SU-DHL-6 (cell line): ENCODE data around the gene PLPP7.
"Not testable (repeated sequence)": the region's sequence is repeated elsewhere in the genome, so short reads cannot be mapped to it uniquely, and the experiment has no call there.

ENCODE experiments used
- H2AFZ ChIP-seq: fragments of 200-600 bp; sonication (generic); 2 replicates; pipeline ENCODE4 v1.6.1; 2014; ENCODE audit warnings: low read depth, mild to moderate bottlenecking, moderate library complexity, mixed read lengths, antibody characterized with exemption, low read length; ENCODE audit not compliant: severe bottlenecking
- H3F3A ChIP-seq: fragments of 200-600 bp; shearing (Covaris generic); 2 replicates; pipeline ENCODE4 v1.6.0; 2016; ENCODE audit warnings: antibody characterized with exemption, mild to moderate bottlenecking; ENCODE audit not compliant: insufficient read depth
- H3K27ac ChIP-seq: fragments of 200-600 bp; sonication (generic); 2 replicates; pipeline ENCODE4 v1.5.1; 2016; ENCODE audit warnings: low read depth, mild to moderate bottlenecking, low read length, moderate library complexity, mixed read lengths
- H3K27me3 ChIP-seq: fragments of 200-600 bp; sonication (generic), shearing (Covaris generic); 2 replicates; pipeline ENCODE4 v1.6.0; 2014; ENCODE audit warnings: mild to moderate bottlenecking, low read length
- H3K36me3 ChIP-seq: fragments of 200-600 bp; sonication (generic); 2 replicates; pipeline ENCODE4 v1.6.1; 2014; ENCODE audit warnings: mild to moderate bottlenecking, low read length, mixed read lengths
- H3K4me2 ChIP-seq: fragments of 300-600, 200-600 bp; shearing (Covaris generic), sonication (generic); 2 replicates; pipeline ENCODE4 v1.6.0; 2014; ENCODE audit warnings: low read length, low read depth, mild to moderate bottlenecking; ENCODE audit not compliant: poor library complexity, severe bottlenecking
- H3K4me3 ChIP-seq: fragments of 200-600 bp; sonication (generic); 2 replicates; pipeline ENCODE4 v1.5.1; 2014; ENCODE audit warnings: antibody characterized with exemption, low read length, mild to moderate bottlenecking, mixed read lengths; ENCODE audit not compliant: insufficient read depth, poor library complexity, severe bottlenecking
- H3K79me2 ChIP-seq: fragments of 200-600 bp; sonication (generic); 2 replicates; pipeline ENCODE4 v1.6.1; 2014; ENCODE audit warnings: mild to moderate bottlenecking, low read length, moderate library complexity; ENCODE audit not compliant: insufficient read depth
- H3K9ac ChIP-seq: fragments of 200-600 bp; sonication (generic); 2 replicates; pipeline ENCODE4 v1.7.0; 2014; ENCODE audit warnings: mild to moderate bottlenecking, low read length
- H3K9me2 ChIP-seq: fragments of 200-600 bp; sonication (generic); replicated peaks from 2 replicates; pipeline ENCODE4 v1.6.1; 2014; ENCODE audit warnings: low read length; ENCODE audit not compliant: insufficient read depth
- H3K9me3 ChIP-seq: fragments of 200-600 bp; sonication (generic); 2 replicates; pipeline ENCODE4 v1.6.1; 2014; ENCODE audit warnings: low read length, mixed read lengths; ENCODE audit not compliant: insufficient read depth
- H4K20me1 ChIP-seq: fragments of 200-600 bp; sonication (generic); 2 replicates; pipeline ENCODE4 v1.6.1; 2014; ENCODE audit warnings: low read depth, mild to moderate bottlenecking, antibody characterized with exemption, low read length, moderate library complexity, mixed read lengths
- CTCF ChIP-seq: fragments of 200-600 bp; sonication (generic); IDR thresholded peaks from one replicate; pipeline ENCODE4 v1.5.1; 2017; ENCODE audit warnings: antibody characterized with exemption, mild to moderate bottlenecking, low read length, moderate library complexity; ENCODE audit not compliant: insufficient read depth, poor library complexity, severe bottlenecking
- EZH2phosphoT487 ChIP-seq: fragments of 200-600 bp; sonication (generic), shearing (Covaris generic); conservative IDR thresholded peaks from 2 replicates; pipeline ENCODE4 v1.6.1; 2018; ENCODE audit warnings: mild to moderate bottlenecking, antibody characterized with exemption, low read length, moderate library complexity, mixed read lengths

Gene PLPP7

GRCh38 chr9:131264231-131264630 is 25.3 kb upstream of the PLPP7 start:
- Histone ChIP-seq H3K4me2 (no peak overlapping the region), H3K4me3 (no peak overlapping the region), H3K27ac (no peak overlapping the region), H3K27me3 (no peaks in the 10 kb centered on the region), H3K36me3 (no peaks in the 10 kb centered on the region), H3K9me3 (no peaks in the 10 kb centered on the region), H2AFZ (no peak overlapping the region), H3K79me2 (no peaks in the 10 kb centered on the region), H3K9me2 (no peaks in the 10 kb centered on the region), H3K9ac (no peak overlapping the region), H3F3A (peaks cover 3% of the 10 kb centered on the region; the same call in 1 of the 2 replicates), H4K20me1 (no peaks in the 10 kb centered on the region)
- no peak for TF ChIP-seq EZH2phosphoT487
- no peak for TF ChIP-seq CTCF

- no peak overlapping the region for H3K27ac ChIP-seq
Observed at GRCh38 chr9:131266266-131267229, 23.0 kb upstream of the PLPP7 start.

GRCh38 chr9:131270171-131271015 is 19.1 kb upstream of the PLPP7 start:
- Histone ChIP-seq H3K9me2 (no peaks in the 10 kb centered on the region), H3K4me2 (peak overlapping the region; percentile 43), H3F3A (peaks cover 8% of the 10 kb centered on the region), H3K36me3 (no peaks in the 10 kb centered on the region), H3K9ac (peak overlapping the region; percentile 34; the same call in 1 of the 2 replicates), H3K79me2 (peaks cover 13% of the 10 kb centered on the region; the same call in 1 of the 2 replicates), H4K20me1 (no peaks in the 10 kb centered on the region), H2AFZ (peak overlapping the region; percentile 35), H3K9me3 (no peaks in the 10 kb centered on the region), H3K4me3 (no peak overlapping the region), H3K27ac (peak overlapping the region; percentile 65), H3K27me3 (no peaks in the 10 kb centered on the region)
- no peak for TF ChIP-seq EZH2phosphoT487
- TF ChIP-seq CTCF, result no peak

More at GRCh38 chr9:131266266-131267229, 23.0 kb upstream of the PLPP7 start:
- Histone ChIP-seq H3K9me2 (no peaks in the 10 kb centered on the region), H3K4me2 (no peak overlapping the region), H3K9me3 (no peaks in the 10 kb centered on the region), H3K27me3 (no peaks in the 10 kb centered on the region), H3K4me3 (no peak overlapping the region), H2AFZ (no peak overlapping the region), H4K20me1 (no peaks in the 10 kb centered on the region), H3F3A (peaks cover 8% of the 10 kb centered on the region), H3K79me2 (no peaks in the 10 kb centered on the region; the same call in 1 of the 2 replicates), H3K9ac (no peak overlapping the region), H3K36me3 (no peaks in the 10 kb centered on the region)
- TF ChIP-seq CTCF, result no peak

GRCh38 chr9:131271016-131271273 is 18.6 kb upstream of the PLPP7 start:
- peak overlapping the region; percentile 43 for H3K4me2 ChIP-seq
- not testable (repeated sequence) for H3K36me3 ChIP-seq, H3K27me3 ChIP-seq, H2AFZ ChIP-seq, H3K9me2 ChIP-seq, H4K20me1 ChIP-seq, H3K4me3 ChIP-seq, H3K9me3 ChIP-seq, H3F3A ChIP-seq
- H3K9ac ChIP-seq, result 0 out of 2 replicates have a peak overlapping the region, but pooled peaks have one; percentile 34
- peak overlapping the region; percentile 65; the same call in 1 of the 2 replicates for H3K27ac ChIP-seq
- peaks cover 13% of the 10 kb centered on the region; the same call in 1 of the 2 replicates for H3K79me2 ChIP-seq
